Measurements from ENCODE around the gene GNPTAB.

GRCh38 chr12:101740980-101741379 lies 89.8 kb downstream of the GNPTAB start:
- TF ChIP-seq CTCF (conservative IDR thresholded peaks at IDR 0.05; ENCODE audit: low read length) (no peak), EZH2phosphoT487 (IDR thresholded peaks at IDR 0.05; ENCODE audit: borderline replicate concordance, low read depth, low read length) (no peak)
